SK-N-SH treated with all-trans-retinoic acid at 6 μM for 48 hours (cell line): ENCODE data around the gene PRKCB.
A peak's percentile ranks its signal among the peaks of the same experiment; 100 is the strongest.

Experiments
- ATAC-seq: fragments of 200-7000 bp; cut with Tn5 transposase; 3 replicates; pipeline ENCODE4 v1.9.1; 2020; ENCODE audit warnings: mild to moderate bottlenecking, moderate library complexity
- ARNTL ChIP-seq: fragments of 450-650 bp; formaldehyde crosslinking; IDR thresholded peaks from 2 replicates; pipeline ENCODE4 v1.5.0; 2020; ENCODE audit warnings: low read depth, mild to moderate bottlenecking, moderate library complexity, borderline replicate concordance
- BACH2 ChIP-seq: fragments of 250-450 bp; sonication (Bioruptor Pico); IDR thresholded peaks from 2 replicates; pipeline ENCODE4 v1.9.0; 2021; ENCODE audit warnings: mild to moderate bottlenecking, borderline replicate concordance
- CSDC2 ChIP-seq: fragments of 250-450 bp; sonication (Bioruptor Pico); IDR thresholded peaks from 2 replicates; pipeline ENCODE4 v1.5.0; 2020; ENCODE audit warnings: mild to moderate bottlenecking, moderate library complexity
- ESRRG ChIP-seq: fragments of 250-450 bp; sonication (Bioruptor Pico); IDR thresholded peaks from 2 replicates; pipeline ENCODE4 v1.6.1; 2021; ENCODE audit warnings: mild to moderate bottlenecking
- GLIS3 ChIP-seq: fragments of 250-450 bp; sonication (Bioruptor Pico); IDR thresholded peaks from 2 replicates; pipeline ENCODE4 v1.5.0; 2020; ENCODE audit warnings: mild to moderate bottlenecking, moderate library complexity
- ISL1 ChIP-seq: fragments of 250-450 bp; sonication (Bioruptor Pico); IDR thresholded peaks from 2 replicates; pipeline ENCODE4 v2.1.2; 2022; ENCODE audit warnings: mild to moderate bottlenecking, moderate library complexity
- OSR1 ChIP-seq: fragments of 250-450 bp; sonication (Bioruptor Pico); IDR thresholded peaks from 2 replicates; pipeline ENCODE4 v1.8.0; 2022; ENCODE audit warnings: moderate library complexity, mild to moderate bottlenecking, inconsistent platforms
- PPARA ChIP-seq: fragments of 250-450 bp; sonication (Bioruptor Pico); IDR thresholded peaks from 2 replicates; pipeline ENCODE4 v1.5.0; 2020; ENCODE audit warnings: mild to moderate bottlenecking, borderline replicate concordance
- RARB ChIP-seq: fragments of 250-450 bp; sonication (Bioruptor Pico); IDR thresholded peaks from 2 replicates; pipeline ENCODE4 v1.8.0; 2021; ENCODE audit warnings: mild to moderate bottlenecking, moderate library complexity
- SNAI2 ChIP-seq: fragments of 250-450 bp; sonication (Bioruptor Pico); IDR thresholded peaks from 2 replicates; pipeline ENCODE4 v1.5.0; 2020; ENCODE audit warnings: mild to moderate bottlenecking, moderate library complexity
- TCF4 ChIP-seq: fragments of 250-450 bp; sonication (Bioruptor Pico); IDR thresholded peaks from 2 replicates; pipeline ENCODE4 v1.8.0; 2021; ENCODE audit warnings: mild to moderate bottlenecking, moderate library complexity, borderline replicate concordance
- TOX ChIP-seq: fragments of 250-450 bp; sonication (Bioruptor Pico); IDR thresholded peaks from 2 replicates; pipeline ENCODE4 v1.8.0; 2021; ENCODE audit warnings: mild to moderate bottlenecking, moderate library complexity, borderline replicate concordance
- ZC3H10 ChIP-seq: fragments of 250-450 bp; sonication (Bioruptor Pico); IDR thresholded peaks from 2 replicates; pipeline ENCODE4 v1.5.1; 2021; ENCODE audit warnings: mild to moderate bottlenecking, moderate library complexity
- ZFP3 ChIP-seq: fragments of 250-450 bp; sonication (Bioruptor Pico); IDR thresholded peaks from 2 replicates; pipeline ENCODE4 v1.5.0; 2020; ENCODE audit warnings: mild to moderate bottlenecking, moderate library complexity
- ZFP30 ChIP-seq: fragments of 450-650 bp; formaldehyde crosslinking; IDR thresholded peaks from 2 replicates; pipeline ENCODE4 v1.5.0; 2022; ENCODE audit warnings: mild to moderate bottlenecking, moderate library complexity
- ZNF565 ChIP-seq: fragments of 450-650 bp; formaldehyde crosslinking; conservative IDR thresholded peaks from 2 replicates; pipeline ENCODE4 v1.5.0; 2020; ENCODE audit warnings: low read depth, mild to moderate bottlenecking, moderate library complexity
- ZNF70 ChIP-seq: fragments of 450-650 bp; formaldehyde crosslinking; IDR thresholded peaks from 2 replicates; pipeline ENCODE4 v1.5.0; 2020; ENCODE audit warnings: mild to moderate bottlenecking, moderate library complexity
- ZNF8 ChIP-seq: fragments of 450-650 bp; formaldehyde crosslinking; IDR thresholded peaks from 2 replicates; pipeline ENCODE4 v1.5.0; 2020; ENCODE audit warnings: mild to moderate bottlenecking, moderate library complexity
- TF ChIP-seq, protein P1 (sequence below): fragments of 250-450 bp; sonication (Bioruptor Pico); IDR thresholded peaks from 2 replicates; pipeline ENCODE4 v1.5.1; 2020; ENCODE audit warnings: low read depth, mild to moderate bottlenecking, moderate library complexity
- TF ChIP-seq, protein P2 (sequence below): fragments of 250-450 bp; sonication (Bioruptor Pico); IDR thresholded peaks from 2 replicates; pipeline ENCODE4 v1.8.0; 2020; ENCODE audit warnings: mild to moderate bottlenecking, moderate library complexity, borderline replicate concordance
- TF ChIP-seq, protein P3 (sequence below): fragments of 250-450 bp; sonication (Bioruptor Pico); IDR thresholded peaks from 2 replicates; pipeline ENCODE4 v1.5.1; 2021; ENCODE audit warnings: mild to moderate bottlenecking, moderate library complexity
- TF ChIP-seq, protein P4 (sequence below): fragments of 250-450 bp; sonication (Bioruptor Pico); IDR thresholded peaks from 2 replicates; pipeline ENCODE4 v1.5.0; 2020; ENCODE audit warnings: mild to moderate bottlenecking, moderate library complexity
- TF ChIP-seq, protein P5 (sequence below): fragments of 250-450 bp; sonication (Bioruptor Pico); IDR thresholded peaks from 2 replicates; pipeline ENCODE4 v1.8.0; 2021; ENCODE audit warnings: low read depth, mild to moderate bottlenecking, moderate library complexity, borderline replicate concordance

The PRKCB gene

DNA sequence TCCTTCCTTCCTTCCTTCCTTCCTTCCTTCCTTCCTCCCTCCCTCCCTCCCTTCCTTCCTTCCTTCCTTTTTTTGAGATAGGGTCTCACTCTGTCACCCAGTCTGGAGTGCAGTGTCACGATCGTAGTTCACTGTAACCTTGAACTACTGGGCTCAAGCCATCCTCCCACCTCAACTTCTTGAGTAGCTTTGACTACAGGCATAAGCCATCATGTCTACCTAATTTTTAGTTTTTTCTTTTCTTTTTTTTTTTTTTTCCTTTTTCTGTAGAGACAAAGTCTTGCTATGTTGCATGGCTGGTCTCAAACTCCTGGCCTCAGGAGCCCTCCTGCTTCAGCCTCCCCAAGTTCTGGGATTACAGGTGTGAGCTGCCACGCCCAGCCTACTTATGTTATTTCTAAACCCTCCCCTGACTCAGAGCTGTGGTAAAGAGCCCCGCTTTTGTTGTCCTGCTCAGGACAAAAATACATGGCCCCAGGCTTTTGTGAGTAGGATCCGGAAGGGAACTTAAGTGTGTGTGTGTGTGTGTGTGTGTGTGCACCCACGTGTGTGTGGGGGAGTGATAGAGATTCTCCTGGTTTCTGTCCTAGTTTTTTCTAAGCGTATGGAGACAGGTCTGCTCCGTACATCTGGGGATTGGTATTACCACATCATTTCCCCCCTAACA lies 67.1 kb downstream of the PRKCB start (continued):
- TF ChIP-seq, protein P1, sequence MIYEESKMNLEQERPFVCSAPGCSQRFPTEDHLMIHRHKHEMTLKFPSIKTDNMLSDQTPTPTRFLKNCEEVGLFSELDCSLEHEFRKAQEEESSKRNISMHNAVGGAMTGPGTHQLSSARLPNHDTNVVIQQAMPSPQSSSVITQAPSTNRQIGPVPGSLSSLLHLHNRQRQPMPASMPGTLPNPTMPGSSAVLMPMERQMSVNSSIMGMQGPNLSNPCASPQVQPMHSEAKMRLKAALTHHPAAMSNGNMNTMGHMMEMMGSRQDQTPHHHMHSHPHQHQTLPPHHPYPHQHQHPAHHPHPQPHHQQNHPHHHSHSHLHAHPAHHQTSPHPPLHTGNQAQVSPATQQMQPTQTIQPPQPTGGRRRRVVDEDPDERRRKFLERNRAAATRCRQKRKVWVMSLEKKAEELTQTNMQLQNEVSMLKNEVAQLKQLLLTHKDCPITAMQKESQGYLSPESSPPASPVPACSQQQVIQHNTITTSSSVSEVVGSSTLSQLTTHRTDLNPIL (CRISPR knock-in tag): no peak
- TF ChIP-seq GLIS3 (CRISPR knock-in tag): no peak
- TF ChIP-seq CSDC2 (CRISPR knock-in tag): no peak
- no peak for TF ChIP-seq ZFP3 (CRISPR knock-in tag)
- no peak for TF ChIP-seq ZNF565 (CRISPR knock-in tag)

DNA sequence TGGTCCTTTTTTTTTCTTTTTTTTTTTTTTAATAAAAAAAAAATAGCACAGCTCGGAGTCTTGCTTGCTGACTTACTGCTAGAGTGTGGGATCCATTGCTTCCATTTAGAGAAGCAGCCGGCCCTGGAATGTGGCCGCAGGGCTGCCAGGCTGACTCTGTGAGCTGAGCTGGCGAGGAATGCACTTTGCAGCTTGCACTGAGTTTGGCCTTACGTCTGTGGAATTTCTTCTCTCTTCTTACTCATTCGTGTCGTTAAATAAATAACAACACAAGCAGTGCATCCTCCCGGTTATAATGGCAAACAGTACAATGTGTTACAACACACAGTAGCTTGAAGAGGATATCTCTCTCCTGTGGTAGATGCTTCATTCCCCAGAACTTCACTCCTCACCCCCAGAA lies 69.2 kb downstream of the PRKCB start:
- peak; percentile 88 for ATAC-seq
- TF ChIP-seq CSDC2 (CRISPR knock-in tag): no peak
- peak; percentile 60 for TF ChIP-seq ISL1 (CRISPR knock-in tag)
- TF ChIP-seq, all 23 proteins: peak for 1

DNA sequence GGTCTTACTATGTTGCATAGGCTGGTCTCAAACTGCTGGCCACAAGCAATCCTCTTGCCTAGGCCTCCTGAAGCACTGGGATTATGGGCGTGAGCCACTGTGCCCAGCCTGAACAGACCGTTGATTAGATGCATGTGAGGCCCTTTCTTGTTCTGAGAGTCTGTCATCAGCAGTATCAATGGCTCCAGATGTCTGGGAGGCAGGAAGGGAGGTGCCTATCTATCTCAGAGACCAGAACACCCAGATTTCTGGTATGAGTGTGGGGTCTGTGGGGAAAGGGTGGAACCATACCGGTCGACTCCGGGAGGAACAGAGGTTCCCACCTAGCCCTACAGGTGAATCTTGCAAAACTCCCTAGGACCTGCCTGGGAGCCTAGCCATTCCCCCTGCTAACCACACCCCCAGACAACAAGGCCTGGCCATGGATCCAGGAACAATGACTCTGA lies 71.7 kb downstream of the PRKCB start:
- ATAC-seq: no peak
- TF ChIP-seq PPARA (CRISPR knock-in tag) (no peak), ZNF8 (CRISPR knock-in tag) (no peak), ZFP3 (CRISPR knock-in tag) (no peak), ISL1 (CRISPR knock-in tag) (no peak), ZNF565 (CRISPR knock-in tag) (no peak), SNAI2 (CRISPR knock-in tag) (no peak), BACH2 (no peak)
- TF ChIP-seq, protein P2, sequence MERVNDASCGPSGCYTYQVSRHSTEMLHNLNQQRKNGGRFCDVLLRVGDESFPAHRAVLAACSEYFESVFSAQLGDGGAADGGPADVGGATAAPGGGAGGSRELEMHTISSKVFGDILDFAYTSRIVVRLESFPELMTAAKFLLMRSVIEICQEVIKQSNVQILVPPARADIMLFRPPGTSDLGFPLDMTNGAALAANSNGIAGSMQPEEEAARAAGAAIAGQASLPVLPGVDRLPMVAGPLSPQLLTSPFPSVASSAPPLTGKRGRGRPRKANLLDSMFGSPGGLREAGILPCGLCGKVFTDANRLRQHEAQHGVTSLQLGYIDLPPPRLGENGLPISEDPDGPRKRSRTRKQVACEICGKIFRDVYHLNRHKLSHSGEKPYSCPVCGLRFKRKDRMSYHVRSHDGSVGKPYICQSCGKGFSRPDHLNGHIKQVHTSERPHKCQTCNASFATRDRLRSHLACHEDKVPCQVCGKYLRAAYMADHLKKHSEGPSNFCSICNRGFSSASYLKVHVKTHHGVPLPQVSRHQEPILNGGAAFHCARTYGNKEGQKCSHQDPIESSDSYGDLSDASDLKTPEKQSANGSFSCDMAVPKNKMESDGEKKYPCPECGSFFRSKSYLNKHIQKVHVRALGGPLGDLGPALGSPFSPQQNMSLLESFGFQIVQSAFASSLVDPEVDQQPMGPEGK (CRISPR knock-in tag): no peak

DNA sequence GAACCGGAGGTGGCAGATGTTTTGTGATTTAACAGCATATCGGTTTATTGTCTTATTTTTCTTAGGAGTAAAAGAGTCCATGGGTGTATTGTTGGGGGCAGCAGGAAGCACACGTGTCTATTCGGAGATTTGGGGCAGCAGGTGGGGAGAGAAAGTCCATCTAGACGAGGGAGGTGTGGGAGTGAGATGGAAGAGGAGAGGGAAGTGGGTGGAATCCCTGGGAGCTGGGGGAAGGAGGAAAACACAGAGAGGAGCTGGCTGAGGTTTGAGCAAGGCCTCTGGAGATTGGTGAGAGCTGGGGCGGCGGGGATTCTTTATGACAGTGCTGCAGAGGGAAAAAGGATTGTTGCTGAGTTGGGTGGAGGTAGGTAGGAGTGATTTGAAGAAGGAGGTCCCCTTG lies 72.1 kb downstream of the PRKCB start:
- no peak for TF ChIP-seq SNAI2 (CRISPR knock-in tag)
- no peak for TF ChIP-seq ARNTL (CRISPR knock-in tag)
- TF ChIP-seq CSDC2 (CRISPR knock-in tag): no peak
- no peak for TF ChIP-seq TOX (CRISPR knock-in tag)
- TF ChIP-seq, protein P3, sequence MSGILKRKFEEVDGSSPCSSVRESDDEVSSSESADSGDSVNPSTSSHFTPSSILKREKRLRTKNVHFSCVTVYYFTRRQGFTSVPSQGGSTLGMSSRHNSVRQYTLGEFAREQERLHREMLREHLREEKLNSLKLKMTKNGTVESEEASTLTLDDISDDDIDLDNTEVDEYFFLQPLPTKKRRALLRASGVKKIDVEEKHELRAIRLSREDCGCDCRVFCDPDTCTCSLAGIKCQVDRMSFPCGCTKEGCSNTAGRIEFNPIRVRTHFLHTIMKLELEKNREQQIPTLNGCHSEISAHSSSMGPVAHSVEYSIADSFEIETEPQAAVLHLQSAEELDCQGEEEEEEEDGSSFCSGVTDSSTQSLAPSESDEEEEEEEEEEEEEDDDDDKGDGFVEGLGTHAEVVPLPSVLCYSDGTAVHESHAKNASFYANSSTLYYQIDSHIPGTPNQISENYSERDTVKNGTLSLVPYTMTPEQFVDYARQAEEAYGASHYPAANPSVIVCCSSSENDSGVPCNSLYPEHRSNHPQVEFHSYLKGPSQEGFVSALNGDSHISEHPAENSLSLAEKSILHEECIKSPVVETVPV (CRISPR knock-in tag): no peak
- TF ChIP-seq TCF4 (CRISPR knock-in tag): no peak
- TF ChIP-seq, protein P4, sequence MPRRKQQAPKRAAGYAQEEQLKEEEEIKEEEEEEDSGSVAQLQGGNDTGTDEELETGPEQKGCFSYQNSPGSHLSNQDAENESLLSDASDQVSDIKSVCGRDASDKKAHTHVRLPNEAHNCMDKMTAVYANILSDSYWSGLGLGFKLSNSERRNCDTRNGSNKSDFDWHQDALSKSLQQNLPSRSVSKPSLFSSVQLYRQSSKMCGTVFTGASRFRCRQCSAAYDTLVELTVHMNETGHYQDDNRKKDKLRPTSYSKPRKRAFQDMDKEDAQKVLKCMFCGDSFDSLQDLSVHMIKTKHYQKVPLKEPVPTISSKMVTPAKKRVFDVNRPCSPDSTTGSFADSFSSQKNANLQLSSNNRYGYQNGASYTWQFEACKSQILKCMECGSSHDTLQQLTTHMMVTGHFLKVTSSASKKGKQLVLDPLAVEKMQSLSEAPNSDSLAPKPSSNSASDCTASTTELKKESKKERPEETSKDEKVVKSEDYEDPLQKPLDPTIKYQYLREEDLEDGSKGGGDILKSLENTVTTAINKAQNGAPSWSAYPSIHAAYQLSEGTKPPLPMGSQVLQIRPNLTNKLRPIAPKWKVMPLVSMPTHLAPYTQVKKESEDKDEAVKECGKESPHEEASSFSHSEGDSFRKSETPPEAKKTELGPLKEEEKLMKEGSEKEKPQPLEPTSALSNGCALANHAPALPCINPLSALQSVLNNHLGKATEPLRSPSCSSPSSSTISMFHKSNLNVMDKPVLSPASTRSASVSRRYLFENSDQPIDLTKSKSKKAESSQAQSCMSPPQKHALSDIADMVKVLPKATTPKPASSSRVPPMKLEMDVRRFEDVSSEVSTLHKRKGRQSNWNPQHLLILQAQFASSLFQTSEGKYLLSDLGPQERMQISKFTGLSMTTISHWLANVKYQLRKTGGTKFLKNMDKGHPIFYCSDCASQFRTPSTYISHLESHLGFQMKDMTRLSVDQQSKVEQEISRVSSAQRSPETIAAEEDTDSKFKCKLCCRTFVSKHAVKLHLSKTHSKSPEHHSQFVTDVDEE (CRISPR knock-in tag): no peak
- TF ChIP-seq ZFP30 (CRISPR knock-in tag): no peak
- no peak for TF ChIP-seq ISL1 (CRISPR knock-in tag)
- TF ChIP-seq OSR1 (CRISPR knock-in tag): no peak
- TF ChIP-seq, protein P2 (CRISPR knock-in tag): no peak
- no peak for TF ChIP-seq ZNF70
- TF ChIP-seq RARB: no peak
- TF ChIP-seq, protein P5, sequence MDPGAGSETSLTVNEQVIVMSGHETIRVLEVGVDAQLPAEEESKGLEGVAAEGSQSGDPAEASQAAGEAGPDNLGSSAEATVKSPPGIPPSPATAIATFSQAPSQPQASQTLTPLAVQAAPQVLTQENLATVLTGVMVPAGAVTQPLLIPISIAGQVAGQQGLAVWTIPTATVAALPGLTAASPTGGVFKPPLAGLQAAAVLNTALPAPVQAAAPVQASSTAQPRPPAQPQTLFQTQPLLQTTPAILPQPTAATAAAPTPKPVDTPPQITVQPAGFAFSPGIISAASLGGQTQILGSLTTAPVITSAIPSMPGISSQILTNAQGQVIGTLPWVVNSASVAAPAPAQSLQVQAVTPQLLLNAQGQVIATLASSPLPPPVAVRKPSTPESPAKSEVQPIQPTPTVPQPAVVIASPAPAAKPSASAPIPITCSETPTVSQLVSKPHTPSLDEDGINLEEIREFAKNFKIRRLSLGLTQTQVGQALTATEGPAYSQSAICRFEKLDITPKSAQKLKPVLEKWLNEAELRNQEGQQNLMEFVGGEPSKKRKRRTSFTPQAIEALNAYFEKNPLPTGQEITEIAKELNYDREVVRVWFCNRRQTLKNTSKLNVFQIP (CRISPR knock-in tag): no peak
- no peak for TF ChIP-seq ESRRG (CRISPR knock-in tag)
- no peak for TF ChIP-seq ZNF8 (CRISPR knock-in tag)
- no peak for TF ChIP-seq PPARA (CRISPR knock-in tag)
- TF ChIP-seq ZNF565 (CRISPR knock-in tag): no peak
- no peak for TF ChIP-seq ZC3H10 (CRISPR knock-in tag)
- ATAC-seq: no peak
